ENCODE results near the gene DLGAP4. TPM values are rescaled to one million over a fixed set of nuclear protein-coding genes. Genes with fewer than 3 reads are reported as not detected.

Gene DLGAP4
- total and polyA plus RNA-seq, 10 of the 15 experiments (the other 5 are each of a cell fraction or from before 2014, with no cell fraction given) = 0.42 to 43.3 (median 19.0) TPM

DNA sequence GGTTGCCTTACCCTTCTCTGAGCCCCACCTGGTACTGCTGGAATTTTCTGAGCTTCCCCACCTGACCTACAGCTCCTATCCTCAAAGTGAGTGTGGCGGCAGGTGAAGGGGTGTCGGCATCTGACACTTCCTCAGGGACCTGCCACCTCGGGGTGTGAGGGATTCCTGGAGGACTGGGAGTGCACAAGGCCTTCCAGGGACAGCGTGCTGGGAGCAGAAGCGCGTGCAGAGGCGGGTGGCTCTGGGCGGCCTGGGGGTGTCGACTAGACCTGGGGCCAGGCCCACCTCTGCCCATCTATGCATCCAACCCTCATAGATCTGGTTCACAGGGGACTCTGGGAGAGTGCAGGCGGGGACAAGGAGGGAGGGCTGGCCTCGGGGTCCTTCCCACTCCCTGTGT lies 7.8 kb downstream of the DLGAP4 start (continued):
- TF ChIP-seq HDAC2 (IDR thresholded peaks at IDR 0.05) = no peak

DNA sequence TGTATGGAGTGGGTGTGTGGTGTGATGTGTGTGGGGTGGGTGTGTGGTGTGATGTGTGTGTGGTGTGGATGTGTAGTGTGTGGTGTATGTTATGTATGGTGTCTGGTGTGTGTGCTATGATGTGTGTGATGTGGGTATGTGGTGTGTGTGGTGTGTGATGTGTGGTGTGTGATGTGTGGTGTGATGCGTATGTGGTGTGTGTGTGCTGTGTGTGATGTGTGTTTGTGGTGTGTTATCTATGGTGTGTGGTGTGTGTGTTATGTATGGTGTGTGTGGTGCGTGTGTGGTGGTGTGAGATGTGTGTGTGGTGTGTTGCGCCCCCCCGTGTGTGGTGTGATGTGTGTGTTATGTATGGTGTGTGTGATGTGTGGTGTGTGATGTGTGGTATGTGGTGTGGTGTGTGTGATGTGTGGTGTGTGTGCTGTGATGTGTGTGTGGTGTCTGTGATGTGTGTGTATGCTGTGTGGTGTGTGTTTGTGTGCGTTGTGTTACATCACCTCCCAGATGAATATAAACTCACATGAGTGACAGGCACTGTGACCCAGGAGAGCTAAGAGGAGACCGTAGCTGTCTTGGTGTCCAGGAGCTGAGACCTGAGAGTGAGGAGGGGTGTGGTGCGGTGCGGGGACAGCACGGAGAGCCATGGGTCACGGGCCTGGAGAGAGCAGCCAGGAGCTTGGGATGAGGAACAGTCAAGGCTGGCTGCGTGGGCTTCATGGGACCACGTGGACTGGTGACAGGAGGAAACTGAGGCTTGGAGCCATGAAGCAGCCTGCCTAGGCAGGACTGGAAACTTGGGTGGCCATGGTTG lies 8.8 kb downstream of the DLGAP4 start:
- WGBS (ENCODE audit: insufficient coverage, insufficient replicate concordance, low lambda C conversion rate, missing lambda C conversion rate) = 50% methylated on average over 11 of the region's 12 CpGs
- RAD21 ChIA-PET (ENCODE audit: unreplicated experiment) = no interaction called here

More for the DNA sequence above, 8.8 kb downstream of the DLGAP4 start:
- no peak for FAIRE-seq
- no peaks in the 10 kb centered on the region for H4K20me1 ChIP-seq (ENCODE audit: control insufficient read depth, insufficient read depth)
- no peaks in the 10 kb centered on the region for H3K4me1 ChIP-seq (ENCODE audit: control insufficient read depth, insufficient read depth, low read length)
- H3K9me3 ChIP-seq (replicated peaks; ENCODE audit: control insufficient read depth, insufficient read depth, low read length) = no peaks in the 10 kb centered on the region
- POLR2A ChIA-PET = no interaction called here
- BruUV-seq (replicated peaks) = no TSS peak
- TF ChIP-seq TCF3 (IDR thresholded peaks at IDR 0.05; ENCODE audit: borderline replicate concordance, insufficient read depth, low read depth, low read length) (no peak), GABPA (IDR thresholded peaks at IDR 0.05; ENCODE audit: low read depth) (no peak), JUNB (IDR thresholded peaks at IDR 0.05) (no peak)
- TF ChIP-seq, protein P1, sequence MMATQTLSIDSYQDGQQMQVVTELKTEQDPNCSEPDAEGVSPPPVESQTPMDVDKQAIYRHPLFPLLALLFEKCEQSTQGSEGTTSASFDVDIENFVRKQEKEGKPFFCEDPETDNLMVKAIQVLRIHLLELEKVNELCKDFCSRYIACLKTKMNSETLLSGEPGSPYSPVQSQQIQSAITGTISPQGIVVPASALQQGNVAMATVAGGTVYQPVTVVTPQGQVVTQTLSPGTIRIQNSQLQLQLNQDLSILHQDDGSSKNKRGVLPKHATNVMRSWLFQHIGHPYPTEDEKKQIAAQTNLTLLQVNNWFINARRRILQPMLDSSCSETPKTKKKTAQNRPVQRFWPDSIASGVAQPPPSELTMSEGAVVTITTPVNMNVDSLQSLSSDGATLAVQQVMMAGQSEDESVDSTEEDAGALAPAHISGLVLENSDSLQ (IDR thresholded peaks at IDR 0.05) = peak; percentile 84
- TF ChIP-seq, protein P2, sequence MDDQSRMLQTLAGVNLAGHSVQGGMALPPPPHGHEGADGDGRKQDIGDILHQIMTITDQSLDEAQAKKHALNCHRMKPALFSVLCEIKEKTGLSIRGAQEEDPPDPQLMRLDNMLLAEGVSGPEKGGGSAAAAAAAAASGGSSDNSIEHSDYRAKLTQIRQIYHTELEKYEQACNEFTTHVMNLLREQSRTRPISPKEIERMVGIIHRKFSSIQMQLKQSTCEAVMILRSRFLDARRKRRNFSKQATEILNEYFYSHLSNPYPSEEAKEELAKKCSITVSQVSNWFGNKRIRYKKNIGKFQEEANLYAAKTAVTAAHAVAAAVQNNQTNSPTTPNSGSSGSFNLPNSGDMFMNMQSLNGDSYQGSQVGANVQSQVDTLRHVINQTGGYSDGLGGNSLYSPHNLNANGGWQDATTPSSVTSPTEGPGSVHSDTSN (IDR thresholded peaks at IDR 0.05; ENCODE audit: insufficient replicate concordance, low read depth, low read length) = peak; percentile 30
- no peak overlapping the region for H3K4me2 ChIP-seq (ENCODE audit: control insufficient read depth, insufficient read depth)
- in situ Hi-C loops (cut with MboI) (no loop called here), intact Hi-C loops (cut with micrococcal nuclease; ENCODE audit: unreplicated experiment) (no loop called here)
- no peak overlapping the region for H2AFZ ChIP-seq (ENCODE audit: control insufficient read depth, low read depth, low read length)
- H3K27me3 ChIP-seq (replicated peaks in 1 of 2; ENCODE audit: control insufficient read depth in 2 of 2, insufficient read depth in 2 of 2, low read length in 1 of 2) = no peaks in the 10 kb centered on the region
- H3K36me3 ChIP-seq (ENCODE audit: control insufficient read depth in 2 of 2, insufficient read depth in 2 of 2, low read length in 1 of 2) = no peaks in the 10 kb centered on the region
- no peak overlapping the region for H3K9ac ChIP-seq (ENCODE audit: control insufficient read depth, insufficient read depth, low read length)
- no peak overlapping the region for H3K27ac ChIP-seq (ENCODE audit: control insufficient read depth, insufficient read depth)
- H3K79me2 ChIP-seq (ENCODE audit: control insufficient read depth, insufficient read depth, low read length) = no peaks in the 10 kb centered on the region
- CTCF ChIA-PET = no interaction called here
- SMC1A ChIA-PET (ENCODE audit: uncharacterized antibody, unreplicated experiment) = no interaction called here
- DNase-seq (ENCODE audit: low read depth, low spot score) = no peak
- no peak overlapping the region for H3K4me3 ChIP-seq
- ATAC-seq = no peak; the same call in 2 of the 3 replicates

Measured in GM12878 (cell line).